ENCODE data around the gene PACSIN2.
"Not testable (repeated sequence)": the region's sequence is repeated elsewhere in the genome, so short reads cannot be mapped to it uniquely, and the experiment has no call there.

The PACSIN2 gene

GRCh38 chr22:43012390-43012789 lies 2.6 kb downstream of the PACSIN2 start:
- FAIRE-seq (no peak), DNase-seq (ENCODE audit: low spot score) (no peak)

DNA sequence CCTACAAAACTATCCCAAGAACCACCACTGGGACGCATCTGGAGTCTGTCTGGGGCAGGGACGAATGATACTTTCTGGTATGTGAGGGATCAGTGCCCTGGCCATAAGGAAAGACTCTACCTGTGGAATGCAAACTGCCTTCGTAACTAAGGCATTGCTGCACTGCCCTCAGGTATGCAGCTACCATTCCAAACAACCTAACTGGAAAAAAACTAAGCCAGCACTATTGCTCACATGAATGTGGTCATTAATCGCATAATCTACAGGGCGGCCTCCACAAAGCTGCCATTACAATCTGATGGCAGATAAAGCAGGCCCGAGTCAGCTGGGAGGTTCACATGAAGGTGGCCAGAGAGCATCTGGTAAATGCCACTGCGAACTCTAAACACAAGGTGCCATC lies 3.9 kb downstream of the PACSIN2 start:
- FAIRE-seq: no peak
- DNase-seq (ENCODE audit: low spot score): no peak

DNA sequence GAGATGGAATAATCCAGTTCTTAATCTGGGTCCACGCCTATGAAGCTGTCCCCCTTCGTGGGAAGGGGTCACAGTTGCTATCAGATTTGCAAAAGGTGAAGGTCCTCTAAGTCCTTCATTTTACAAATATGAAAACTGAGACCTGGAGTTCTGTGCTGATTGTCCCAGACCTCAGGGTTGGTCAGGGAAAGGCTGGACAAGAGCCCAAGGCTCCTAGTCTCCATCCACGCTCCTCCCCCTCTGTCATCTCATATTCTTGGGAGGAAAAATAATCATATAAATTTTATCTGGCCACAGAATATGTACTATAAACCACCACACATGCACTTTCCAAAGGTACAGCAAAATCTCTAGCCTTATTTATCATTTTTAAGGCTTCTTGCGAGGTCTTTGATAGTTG lies 5.5 kb downstream of the PACSIN2 start:
- DNase-seq (ENCODE audit: low spot score) (no peak), FAIRE-seq (no peak)

DNA sequence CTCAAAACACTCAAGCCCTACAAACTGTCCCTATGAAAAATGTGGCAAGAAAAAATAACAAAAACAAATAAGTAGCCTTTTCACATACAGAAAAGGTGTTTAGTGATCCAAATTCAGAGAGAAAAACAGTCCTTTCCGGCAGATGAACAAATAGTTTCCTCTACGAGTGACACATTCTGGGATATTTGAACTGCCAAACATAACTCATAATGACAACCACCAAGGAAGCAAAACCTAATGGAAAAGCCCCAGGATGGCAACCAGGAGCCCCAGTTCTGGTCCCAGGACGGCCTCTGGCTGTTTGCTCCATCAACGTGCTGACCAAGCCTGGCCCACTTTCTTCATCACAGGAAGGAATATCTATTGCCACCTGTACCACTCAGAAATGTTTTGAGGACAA lies 6.0 kb downstream of the PACSIN2 start:
- no peak for FAIRE-seq

GRCh38 chr22:43008509-43008908 lies 6.4 kb downstream of the PACSIN2 start:
- DNase-seq (ENCODE audit: low spot score) (no peak), FAIRE-seq (no peak)

More for the DNA sequence above, 6.0 kb downstream of the PACSIN2 start:
- no peak for DNase-seq (ENCODE audit: low spot score)

DNA sequence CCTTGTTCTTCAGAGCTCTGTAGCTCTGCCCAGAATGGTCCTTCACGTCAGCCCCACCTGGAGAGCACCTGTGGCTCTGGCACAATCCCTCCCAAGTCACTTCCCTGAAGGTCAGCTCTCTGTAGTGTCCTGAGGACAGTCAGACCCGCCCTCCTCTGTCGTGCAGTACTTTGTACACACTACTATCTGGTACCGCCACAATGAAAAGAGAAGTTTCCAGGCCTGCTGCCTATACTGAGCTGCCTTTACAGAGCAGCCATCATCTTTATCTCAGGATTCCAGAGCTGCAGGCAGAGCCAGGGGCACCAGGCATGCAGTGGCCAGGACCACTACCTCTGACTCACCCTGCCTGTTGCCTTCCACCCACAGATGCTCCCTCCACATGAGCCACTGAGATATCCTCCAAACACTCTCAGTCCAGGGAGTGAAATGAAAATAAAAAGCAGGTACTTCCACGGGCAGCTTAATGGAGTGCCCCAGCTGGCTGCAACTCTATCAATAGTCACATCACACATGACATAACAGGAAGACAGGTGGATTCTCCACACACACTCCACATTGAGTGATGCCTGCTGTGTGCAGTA lies 7.3 kb downstream of the PACSIN2 start:
- FAIRE-seq (peak; percentile 17), DNase-seq (ENCODE audit: low spot score) (no peak)

- FAIRE-seq: no peak
- DNase-seq (ENCODE audit: low spot score): no peak
Measured at GRCh38 chr22:43006753-43007152, 8.2 kb downstream of the PACSIN2 start.

DNA sequence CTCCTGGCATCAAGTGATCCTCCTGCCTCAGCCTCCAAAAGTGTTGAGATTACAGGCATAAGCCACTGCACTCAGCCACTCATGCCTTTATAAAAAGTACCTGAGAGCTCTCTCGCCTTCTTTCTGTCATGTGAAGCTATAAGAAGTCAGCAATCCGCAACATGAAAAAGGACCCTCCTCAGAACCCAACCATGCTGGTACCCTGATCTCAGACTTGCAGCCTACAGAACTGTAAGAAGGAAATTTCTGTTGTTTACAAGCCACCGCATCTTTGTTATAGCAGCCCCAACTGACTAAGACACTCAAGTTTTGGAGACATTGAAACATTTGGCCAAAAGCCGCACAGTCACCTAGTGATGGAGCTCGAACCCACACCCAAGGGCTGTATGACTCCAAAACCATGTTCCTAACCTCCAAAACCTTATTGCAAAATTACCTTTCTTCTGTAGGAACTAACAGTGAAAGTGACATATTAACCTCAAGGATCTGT lies 8.9 kb downstream of the PACSIN2 start:
- no peak for DNase-seq (ENCODE audit: low spot score)
- FAIRE-seq: no peak

GRCh38 chr22:43005106-43005505 lies 9.8 kb downstream of the PACSIN2 start:
- FAIRE-seq (no peak), DNase-seq (ENCODE audit: low spot score) (no peak)

DNA sequence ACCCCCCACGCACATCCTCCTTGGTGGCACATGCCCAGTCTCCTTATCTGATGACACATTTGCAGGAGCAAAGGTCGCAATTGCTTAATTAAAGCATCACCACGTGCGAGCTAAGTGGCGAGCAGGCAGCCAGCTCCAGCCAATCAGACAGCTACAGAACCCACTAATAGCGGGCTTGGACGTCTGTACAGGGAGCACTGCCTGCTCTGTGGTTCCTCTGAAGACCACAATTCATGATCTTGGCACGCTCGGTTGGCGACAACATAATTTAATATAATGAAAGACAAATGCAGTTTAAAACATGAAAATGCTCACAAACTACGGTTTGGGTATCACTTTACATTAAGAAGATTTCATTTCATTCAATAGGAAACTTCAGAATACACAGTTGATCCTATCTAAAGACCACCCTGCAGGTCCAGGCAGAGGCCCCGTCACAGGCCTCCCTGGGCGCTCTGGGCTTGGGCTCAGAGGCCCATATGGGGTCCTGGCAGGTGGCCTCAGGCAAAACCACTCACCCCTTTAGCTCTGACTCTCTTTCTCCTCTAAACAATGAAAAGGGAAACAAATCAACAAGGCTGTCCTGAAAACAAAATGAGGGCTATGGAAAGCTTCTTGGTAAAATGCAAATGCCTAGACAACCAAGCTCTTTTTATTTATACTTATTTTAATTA lies 10.4 kb downstream of the PACSIN2 start:
- no peak for DNase-seq (ENCODE audit: low spot score)
- no peak for FAIRE-seq

- DNase-seq (ENCODE audit: low spot score): no peak
- no peak for FAIRE-seq
Measured at GRCh38 chr22:43002202-43002586, 12.8 kb downstream of the PACSIN2 start.

- FAIRE-seq (peak; percentile 35), DNase-seq (ENCODE audit: low spot score) (no peak)
Measured at GRCh38 chr22:43001271-43002201, 13.4 kb downstream of the PACSIN2 start.

GRCh38 chr22:43000441-43001175 lies 14.3 kb downstream of the PACSIN2 start:
- no peak for FAIRE-seq
- no peak for DNase-seq (ENCODE audit: low spot score)

DNA sequence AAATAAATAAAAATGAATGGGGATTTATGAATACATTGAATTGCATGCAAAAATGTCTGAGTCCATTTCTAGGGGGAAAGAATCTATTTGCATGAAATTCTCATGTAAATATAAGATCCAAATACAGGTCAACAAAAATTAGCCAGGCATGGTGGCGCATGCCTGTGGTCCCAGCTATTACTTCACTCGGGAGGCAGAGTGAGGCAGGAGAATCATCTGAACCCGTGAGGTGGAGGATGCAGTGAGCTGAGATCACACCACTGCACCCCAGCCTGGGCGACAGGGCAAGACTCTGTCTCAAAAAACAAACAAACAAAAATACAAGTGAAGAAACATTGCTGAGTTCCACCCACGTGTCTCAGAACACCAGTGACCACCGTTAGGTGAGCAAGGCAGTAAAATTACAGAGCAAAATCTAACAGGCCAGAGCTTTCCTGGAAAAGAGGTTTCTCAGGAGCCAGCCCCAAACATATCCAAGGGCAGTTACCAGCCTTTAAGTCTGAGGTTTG lies 17.3 kb downstream of the PACSIN2 start:
- DNase-seq (ENCODE audit: low spot score): no peak
- no peak for FAIRE-seq

DNA sequence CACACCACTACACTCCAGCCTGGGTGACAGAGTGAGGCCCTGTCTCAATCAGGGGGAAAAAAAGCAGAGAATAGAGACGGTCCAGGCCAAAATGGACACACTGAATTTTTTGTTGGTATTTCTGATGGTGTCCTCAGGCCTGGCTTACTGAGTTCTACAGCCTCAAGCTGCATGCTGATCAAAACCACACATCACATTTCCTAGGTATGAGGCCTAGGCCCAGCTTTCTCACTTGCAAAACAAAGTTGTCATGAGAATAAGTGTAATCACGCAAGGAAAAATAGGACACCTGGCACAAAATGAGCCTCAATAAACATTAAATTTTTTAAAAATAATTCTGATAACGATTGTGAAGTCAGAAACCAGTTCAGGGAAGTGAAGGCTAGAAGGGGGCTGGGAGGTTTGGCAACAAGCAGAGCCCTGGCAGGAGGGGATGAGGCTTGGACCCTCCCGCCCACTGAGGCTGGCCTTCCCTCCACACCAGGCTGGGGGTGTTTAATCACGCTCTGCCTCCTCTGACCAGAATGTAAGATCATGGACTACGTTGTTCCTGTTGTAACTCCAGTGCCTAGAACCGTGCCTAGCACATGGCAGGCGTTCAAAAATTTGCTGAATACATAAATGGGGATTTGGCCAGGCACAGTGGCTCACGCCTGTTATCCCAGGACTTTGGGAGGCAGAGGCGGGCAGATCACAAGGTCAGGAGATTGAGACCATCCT lies 18.1 kb downstream of the PACSIN2 start:
- FAIRE-seq: no peak
- DNase-seq (ENCODE audit: low spot score): no peak

- not testable (repeated sequence) for FAIRE-seq; DNase-seq (ENCODE audit: low spot score)
Measured at GRCh38 chr22:42995654-42996053, 19.3 kb downstream of the PACSIN2 start.

DNA sequence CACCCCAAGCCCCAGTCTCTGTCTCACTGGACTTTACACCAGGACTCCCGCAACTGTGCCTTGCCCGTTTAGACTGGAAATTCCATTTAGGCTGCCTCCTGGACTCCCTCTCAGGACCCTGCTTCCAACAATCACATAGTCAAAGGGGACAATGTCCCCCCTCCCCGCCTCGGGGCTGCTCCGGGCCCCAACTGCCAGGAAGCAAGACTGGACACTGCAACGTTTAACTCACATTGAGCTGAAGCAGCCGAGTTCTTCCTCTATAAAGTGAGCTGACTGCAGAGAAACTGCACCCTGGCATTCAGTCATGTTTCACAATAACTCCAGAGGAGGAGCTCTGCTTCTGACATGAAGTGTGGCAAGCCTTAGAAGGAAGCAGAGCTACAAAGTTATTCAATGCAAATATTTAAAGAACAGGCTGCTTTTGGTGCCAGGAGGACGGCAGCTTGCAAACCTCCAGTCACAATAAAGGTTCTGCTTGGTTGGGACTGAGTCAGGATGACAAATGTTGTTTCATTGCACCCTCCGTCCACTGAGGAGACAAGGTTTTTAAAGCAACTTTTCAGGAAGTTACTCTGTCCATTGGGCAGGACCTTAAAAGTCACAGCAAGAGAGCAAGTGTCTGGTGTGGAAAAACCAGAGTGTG lies 19.9 kb downstream of the PACSIN2 start:
- no peak for FAIRE-seq

GRCh38 chr22:42994276-42994916 lies 20.6 kb downstream of the PACSIN2 start:
- FAIRE-seq: no peak
- DNase-seq (ENCODE audit: low spot score): no peak

More for the DNA sequence above, 19.9 kb downstream of the PACSIN2 start:
- no peak for DNase-seq (ENCODE audit: low spot score)

GRCh38 chr22:42993651-42994275 lies 21.2 kb downstream of the PACSIN2 start:
- DNase-seq (ENCODE audit: low spot score) (no peak), FAIRE-seq (no peak)
